Left renal pelvis (tissue), 4 donors: ENCODE data around the gene RASSF7. TPM values are rescaled to one million over a fixed set of nuclear protein-coding genes. Genes with fewer than 3 reads are reported as not detected.
A peak's percentile ranks its signal among the peaks of the same experiment; 100 is the strongest.

ENCODE experiments used
- DNase-seq, 4 donors: peaks; one replicate each; pipeline ENCODE4 v3.0.0-alpha.2; 2013; ENCODE audit warnings: low read depth in 4 of 4, low spot score in 3 of 4
- polyA plus RNA-seq, 4 donors: library from polyadenylated mRNA; unstranded; fragments of 120-200 nt; gene quantifications; one replicate each; pipeline ENCODE4 v1.2.1, GENCODE V29; 2013; ENCODE audit not compliant: insufficient read length in 4 of 4

RASSF7 gene
- polyA plus RNA-seq, 4 donors: 6.0 to 69.8 (median 35.6) TPM

GRCh38 chr11:550021-550745 lies 10.6 kb upstream of the RASSF7 start:
- DNase-seq: no peak

DNA sequence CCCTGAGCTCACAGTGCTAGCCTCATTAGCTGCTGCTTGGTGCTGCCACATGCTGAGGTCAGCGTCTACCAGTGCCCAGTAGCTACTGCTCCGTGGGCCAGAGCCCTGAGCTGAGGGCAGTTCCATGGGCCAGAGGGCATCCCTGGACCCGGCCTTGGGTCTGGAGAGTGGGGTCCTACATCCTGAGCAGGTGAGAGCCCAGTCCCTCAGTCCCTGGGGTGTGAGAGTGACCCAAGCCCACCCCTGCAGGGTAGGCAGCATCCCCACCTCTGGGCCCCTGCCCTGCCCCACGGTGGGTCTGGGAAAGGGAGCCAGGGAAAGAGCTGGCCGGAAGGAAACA lies 10.1 kb upstream of the RASSF7 start:
- DNase-seq: no peak

DNA sequence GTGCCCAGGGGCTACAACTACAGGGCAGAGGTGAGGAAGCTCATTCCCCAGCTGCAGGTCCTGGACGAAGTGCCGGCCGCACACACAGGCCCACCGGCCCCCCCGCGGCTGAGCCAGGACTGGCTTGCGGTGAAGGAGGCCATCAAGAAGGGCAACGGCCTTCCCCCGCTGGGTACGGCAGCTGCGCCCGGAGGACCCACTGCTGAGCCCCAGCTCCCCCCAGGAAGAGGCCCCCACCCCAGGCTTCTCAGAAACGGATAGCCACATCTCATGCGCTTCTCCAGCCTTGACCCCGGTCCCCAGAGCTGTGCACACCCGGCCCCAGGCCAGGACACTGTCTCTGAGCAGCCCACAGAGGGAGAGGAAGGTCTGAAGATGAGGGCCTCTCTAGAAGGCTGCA lies 9.6 kb upstream of the RASSF7 start:
- no peak for DNase-seq

GRCh38 chr11:551596-551995 lies 9.2 kb upstream of the RASSF7 start:
- DNase-seq: no peak

GRCh38 chr11:553083-553987 lies 7.4 kb upstream of the RASSF7 start:
- DNase-seq: no peak

- DNase-seq: no peak
Measured at GRCh38 chr11:553988-554340, 6.8 kb upstream of the RASSF7 start.

DNA sequence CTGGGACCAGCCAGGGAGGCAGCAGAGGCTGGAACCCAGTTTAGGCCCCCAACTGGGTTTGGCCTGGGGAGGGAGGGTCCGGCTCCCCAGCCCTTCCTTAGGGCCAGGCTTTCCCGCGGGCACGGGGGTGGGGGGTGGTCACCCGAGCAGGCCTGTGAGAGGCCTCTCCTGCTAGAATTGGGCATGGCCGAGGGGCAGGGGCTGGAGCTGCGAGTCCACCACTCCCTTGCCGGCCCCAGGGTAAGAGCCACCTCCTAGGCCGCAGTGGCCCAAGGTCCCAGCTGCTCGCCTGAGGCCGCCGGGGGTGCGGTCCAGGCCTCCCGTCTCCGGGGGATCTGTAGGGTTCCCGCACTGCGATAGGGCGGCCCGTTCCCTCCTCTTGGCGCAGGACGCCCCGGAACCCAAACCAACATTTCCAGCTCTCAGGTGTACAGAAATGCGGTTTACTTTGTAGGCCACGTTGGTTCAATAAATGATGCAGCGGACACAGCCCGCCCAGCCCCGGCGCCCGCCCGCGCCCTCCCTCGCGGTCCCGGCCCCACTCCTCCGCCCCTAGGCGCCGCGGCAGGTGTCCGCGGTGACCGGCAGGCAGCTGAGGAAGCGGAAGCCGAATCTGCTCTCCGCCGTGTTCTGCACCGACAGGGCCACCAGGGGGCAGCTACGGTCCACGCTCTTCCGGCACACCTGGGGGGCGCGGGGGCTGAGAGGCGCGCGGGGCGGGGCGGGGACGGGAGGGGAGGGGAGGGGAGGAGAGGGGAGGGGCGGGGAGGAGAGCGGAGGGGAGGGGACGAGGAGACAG lies 6.1 kb upstream of the RASSF7 start:
- DNase-seq: no peak

- DNase-seq: no peak
Measured at GRCh38 chr11:555227-555779, 5.5 kb upstream of the RASSF7 start.

- no peak for DNase-seq
Measured at GRCh38 chr11:555780-556661, 4.7 kb upstream of the RASSF7 start.

DNA sequence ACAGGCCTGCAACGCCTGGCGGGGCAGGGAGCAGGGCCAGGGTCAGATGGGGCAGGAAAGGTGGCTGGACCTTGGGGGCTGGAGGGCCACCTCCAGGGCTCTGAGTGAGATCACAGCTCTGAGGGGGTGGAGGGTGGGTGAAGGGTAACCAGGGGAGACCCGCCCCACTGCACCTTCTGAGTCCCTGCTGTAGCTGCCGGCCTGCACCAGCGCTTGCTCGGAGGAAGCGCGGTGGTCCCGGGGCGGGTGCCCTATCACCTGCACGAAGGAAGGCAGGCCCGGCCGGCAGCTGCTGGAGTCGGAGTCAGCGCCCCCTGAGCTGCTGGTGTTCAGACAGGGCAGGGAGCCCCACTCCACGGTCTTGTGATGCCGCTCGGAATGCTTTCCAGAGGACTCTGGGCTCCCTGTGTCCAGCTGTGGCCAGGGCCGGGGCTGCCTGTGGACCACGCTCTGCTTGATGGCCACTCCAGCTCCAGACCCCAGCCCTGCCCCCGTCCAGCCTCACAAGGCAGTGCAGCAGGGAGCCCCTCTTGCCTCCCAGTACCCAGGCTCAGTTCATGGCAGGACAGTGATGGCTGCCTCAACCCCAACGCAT lies 4.0 kb upstream of the RASSF7 start:
- no peak for DNase-seq

DNA sequence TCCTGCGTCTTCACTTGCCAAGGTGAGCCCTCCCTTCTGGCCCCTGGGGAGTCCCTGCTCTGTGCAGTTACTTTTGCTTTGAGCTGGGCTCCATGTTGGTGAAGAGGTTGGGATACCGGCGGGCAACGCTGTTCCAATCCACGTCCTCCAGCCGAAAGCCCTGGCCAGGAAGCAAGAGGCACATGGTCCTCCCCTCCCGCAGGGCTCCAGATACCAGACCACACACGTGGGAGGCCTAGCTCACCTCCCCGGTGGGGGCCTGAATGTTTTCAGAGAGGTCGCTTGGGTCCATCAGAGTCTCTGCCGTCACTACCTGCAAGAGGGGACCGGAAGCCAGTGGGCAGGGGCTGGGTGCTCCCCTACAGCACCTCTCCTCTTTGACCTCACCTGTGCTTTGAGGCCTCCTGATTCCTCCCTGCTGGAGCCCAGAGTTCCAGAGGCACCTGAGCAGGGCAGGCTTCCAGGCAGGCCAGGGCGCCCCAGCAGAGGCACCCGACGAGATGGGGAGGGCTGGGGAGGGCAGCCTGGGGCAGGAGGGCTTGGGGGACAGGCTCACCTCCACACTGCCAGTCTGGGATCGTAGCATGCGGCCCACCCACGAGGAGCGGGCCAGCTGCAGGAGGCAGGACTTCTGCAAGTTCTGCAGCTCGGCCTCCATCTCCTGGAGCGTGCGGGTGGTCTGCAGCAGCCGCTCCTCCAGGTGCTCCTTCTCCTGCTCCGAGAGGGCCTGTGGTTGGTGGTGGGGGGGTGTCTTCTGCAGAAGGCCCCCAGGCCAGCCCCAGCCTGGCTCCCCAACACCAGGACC lies 3.2 kb upstream of the RASSF7 start:
- no peak for DNase-seq

DNA sequence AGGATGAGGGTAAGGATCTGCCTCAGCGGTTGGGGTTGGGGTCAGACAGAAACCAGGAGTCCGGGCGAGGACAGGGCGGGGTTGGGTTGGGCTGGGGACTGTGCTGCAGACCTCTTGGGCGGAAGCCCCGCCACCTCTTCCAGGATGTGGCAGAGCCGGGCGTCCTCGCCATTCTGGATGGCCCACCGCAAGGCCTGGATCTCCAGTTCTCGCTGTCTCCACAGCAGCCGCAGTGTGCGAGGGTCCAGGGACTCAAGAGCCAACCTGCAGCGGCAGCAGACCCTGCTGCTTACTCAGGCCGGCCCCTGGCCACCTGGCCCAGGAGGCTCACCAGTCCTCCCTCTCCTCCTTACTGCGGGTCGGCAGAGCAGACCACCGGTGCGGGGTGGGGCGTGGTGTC lies 2.3 kb upstream of the RASSF7 start:
- no peak for DNase-seq

DNA sequence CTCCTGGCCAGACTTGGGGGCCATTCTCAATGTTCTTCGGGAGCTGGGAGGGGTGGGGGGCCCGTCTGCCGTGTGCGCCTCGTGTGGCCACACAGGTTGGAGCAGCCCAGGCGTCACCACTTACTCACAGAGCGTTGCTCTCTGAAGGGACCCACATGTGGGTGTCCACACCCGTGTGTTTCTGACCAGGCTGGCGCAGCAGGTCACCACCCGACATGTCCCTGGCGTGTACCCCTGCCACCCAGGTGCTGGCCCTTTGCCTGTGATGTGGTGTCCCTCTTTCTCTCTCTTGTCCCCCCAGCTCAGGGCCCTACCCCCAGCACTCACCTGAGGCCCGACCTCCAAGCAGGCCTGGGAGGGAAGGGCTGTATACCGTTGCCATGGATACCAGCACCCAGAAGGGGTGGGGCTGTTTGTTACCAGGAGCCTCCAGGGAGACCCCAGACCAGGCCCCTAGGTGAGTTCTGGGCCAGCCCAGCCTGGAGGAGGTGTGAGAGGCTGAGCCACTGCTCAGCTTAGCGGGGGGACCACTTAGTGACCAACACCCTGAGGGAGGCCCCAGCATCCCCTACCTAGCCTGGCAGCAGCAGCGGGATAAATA lies 1.6 kb upstream of the RASSF7 start:
- DNase-seq: no peak

- no peak for DNase-seq
Measured at GRCh38 chr11:559712-560304, 962 bp upstream of the RASSF7 start.

DNA sequence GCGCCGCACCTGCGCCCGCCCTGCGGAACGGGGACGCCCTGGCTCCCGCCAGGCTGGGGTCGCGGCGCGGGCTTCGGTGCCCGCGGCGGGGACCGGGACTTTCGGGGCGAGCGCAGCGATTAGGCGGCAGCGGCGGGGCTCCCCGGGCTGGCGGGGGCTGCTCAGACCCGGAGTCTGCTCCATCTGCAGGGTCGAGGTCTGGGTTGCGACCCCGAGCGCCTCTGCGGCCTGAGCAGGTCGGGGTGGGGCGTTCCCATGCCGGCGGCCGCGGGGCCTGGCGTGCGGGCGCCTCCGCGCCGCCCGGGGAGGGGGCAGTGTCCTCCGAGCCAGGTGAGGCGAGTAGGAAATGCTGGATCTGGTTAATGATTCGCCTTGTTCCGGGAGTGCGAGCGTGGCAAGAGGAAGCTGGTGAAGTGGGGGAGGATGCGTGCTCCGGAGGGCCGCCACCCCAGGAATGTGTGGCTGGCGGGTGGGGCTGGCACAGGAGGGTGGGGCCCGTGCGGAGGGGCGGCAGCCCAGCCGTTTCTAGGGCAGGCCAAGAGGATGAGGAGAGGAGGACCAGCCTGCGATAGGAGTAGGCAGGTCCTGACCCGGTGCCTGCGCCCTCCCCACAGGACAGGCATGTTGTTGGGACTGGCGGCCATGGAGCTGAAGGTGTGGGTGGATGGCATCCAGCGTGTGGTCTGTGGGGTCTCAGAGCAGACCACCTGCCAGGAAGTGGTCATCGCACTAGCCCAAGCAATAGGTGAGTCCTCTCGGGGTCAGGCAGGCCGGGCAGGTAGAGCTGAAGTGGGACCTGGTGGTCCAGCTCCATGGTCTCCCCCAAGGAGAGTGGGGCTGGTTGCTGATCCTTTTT lies 606 bp downstream of the RASSF7 start:
- peak in 3 of 4 donors; percentile 47 to 73 (median 69) for DNase-seq

DNA sequence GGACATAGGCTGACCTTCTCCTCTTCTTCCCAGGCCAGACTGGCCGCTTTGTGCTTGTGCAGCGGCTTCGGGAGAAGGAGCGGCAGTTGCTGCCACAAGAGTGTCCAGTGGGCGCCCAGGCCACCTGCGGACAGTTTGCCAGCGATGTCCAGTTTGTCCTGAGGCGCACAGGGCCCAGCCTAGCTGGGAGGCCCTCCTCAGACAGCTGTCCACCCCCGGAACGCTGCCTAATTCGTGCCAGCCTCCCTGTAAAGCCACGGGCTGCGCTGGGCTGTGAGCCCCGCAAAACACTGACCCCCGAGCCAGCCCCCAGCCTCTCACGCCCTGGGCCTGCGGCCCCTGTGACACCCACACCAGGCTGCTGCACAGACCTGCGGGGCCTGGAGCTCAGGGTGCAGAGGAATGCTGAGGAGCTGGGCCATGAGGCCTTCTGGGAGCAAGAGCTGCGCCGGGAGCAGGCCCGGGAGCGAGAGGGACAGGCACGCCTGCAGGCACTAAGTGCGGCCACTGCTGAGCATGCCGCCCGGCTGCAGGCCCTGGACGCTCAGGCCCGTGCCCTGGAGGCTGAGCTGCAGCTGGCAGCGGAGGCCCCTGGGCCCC lies 1.4 kb downstream of the RASSF7 start:
- DNase-seq: no peak
